Measurements from ENCODE around the gene SERINC1.

The SERINC1 gene

GRCh38 chr6:122431780-122432179 lies 39.8 kb downstream of the SERINC1 start:
- DNase-seq, result no peak

DNA sequence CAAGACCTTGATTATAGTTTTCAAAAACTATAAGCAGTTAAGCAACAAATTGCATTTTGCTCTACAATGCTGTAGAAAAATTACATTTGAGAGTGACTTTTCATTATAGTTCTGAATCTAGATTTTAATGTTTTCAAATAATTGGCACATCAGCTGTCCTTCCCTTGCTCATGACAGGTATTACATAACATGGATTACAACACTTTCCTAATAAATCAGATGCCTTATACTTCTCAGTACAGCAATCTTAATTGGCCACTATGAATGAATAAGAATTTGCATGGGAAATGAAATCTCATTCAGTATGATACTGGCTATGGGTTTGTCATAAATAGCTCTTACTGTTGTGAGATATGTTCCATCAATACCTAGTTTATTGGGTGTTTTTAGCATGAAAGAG lies 42.3 kb downstream of the SERINC1 start:
- no peak for DNase-seq

- DNase-seq, result no peak
Observed at GRCh38 chr6:122428781-122429180, 42.8 kb downstream of the SERINC1 start.

DNA sequence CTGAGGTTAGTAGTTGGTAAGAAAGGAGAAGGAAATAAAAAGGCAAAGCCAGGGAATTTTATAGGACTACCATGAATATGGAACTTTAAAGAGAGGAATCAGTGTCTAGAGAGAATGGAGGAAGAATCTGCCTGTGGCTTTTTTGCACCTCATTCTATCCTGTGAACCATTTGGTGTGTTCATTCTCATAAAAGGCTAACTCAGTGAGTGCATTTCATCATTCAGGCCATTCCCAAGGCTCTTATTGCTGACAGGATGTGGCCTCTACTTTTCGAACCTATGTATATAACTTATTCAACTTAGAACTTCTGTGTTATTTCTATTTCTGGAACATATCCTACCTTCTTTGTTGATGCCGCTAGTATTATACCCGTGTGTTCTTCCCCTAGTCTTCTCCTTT lies 45.0 kb downstream of the SERINC1 start:
- DNase-seq, result no peak

DNA sequence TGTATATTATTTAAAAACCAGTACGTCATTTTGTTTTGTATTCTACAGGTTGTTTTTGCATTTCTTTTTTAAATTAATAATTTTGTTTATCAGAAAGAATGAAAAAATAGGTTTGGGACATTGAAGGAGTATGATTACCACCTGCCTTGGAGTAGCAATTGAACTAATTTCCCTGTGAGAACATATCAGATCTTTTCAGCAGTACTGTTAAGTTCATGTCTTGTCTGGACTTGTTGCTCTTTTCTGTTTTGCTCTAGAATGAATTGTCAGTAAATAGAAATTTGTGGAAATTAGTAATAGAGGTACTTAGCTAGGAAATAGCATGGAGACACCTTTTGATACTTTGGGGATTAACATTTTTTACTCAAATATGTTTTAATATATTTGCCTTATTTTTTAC lies 47.9 kb downstream of the SERINC1 start:
- no peak for DNase-seq

GRCh38 chr6:122422614-122423267 lies 48.9 kb downstream of the SERINC1 start:
- no peak for DNase-seq

DNA sequence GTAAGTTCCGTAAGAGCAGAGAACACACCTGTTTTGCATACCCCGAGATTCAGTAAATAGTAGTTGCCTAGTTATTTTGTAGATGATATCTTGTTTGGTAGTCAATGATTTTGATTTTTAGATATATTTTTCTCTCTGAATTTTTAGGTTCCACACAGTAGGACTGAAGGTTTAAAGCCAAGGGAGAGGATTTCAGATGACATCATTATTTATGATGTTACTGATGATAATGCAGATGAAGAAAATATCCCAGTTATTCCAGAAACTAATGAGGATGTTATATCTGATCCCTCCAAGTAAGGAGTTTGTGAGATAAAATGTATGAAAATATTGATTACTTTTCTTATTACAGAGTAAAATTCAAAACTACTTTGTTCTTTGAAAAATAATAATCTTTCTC lies 49.6 kb downstream of the SERINC1 start:
- DNase-seq, result no peak

- no peak for DNase-seq
Observed at GRCh38 chr6:122416825-122417224, 54.8 kb downstream of the SERINC1 start.

- DNase-seq, result no peak
Observed at GRCh38 chr6:122412001-122412400, 59.6 kb downstream of the SERINC1 start.

DNA sequence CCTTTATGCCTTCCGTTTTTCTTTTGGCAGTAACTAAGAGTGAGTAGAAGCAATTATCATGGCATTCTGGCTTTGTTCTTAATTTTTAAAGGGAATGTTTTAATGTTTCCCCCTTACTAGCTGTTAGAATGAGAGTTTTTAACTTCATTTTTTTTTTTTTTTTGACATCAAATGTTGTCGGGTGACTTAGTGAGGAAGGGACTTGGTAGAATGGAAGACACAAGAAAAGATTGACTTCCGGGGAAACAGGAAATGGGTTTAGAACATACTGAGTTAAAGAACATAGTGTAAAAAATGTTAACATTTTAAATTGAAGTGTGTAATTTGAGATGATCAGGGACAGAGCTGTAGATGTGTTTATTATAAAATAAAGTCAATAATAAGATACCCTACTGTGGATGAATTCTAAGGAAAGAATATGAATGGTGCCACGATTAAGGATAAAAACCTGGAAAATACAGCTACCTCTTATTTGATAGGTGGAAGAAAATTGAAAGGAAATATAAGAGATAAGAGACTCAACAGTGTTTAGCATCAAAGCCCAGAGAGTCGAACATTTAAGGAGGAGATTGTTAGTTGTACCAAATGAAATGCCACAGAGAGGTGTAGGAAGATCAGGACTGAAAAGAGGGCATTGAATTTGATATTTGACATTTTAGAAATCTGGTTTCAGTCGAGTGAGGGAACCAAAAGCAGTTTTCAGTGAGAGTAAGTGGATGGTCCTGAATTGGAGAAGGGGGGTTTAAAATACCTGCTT lies 62.7 kb downstream of the SERINC1 start:
- DNase-seq, result peak; percentile 43

DNA sequence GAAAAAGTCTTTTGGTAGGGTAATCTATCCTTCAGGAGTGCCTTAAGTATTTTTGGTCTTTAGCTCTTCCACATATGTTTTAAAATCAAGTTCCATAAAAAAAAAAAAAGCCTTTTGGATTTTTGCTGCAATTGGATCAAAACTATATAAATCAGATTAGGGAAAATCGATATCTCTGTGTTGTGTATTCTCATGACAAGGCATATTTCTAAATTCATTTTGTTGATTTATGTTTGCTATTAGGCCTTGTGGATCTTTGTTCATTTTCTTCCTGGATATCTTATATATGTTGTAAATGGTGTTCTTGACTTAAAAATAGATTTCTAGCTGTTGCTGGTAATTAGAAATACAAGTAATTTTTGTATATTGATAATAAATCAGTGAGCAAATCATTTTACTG lies 63.4 kb downstream of the SERINC1 start:
- DNase-seq, result no peak

DNA sequence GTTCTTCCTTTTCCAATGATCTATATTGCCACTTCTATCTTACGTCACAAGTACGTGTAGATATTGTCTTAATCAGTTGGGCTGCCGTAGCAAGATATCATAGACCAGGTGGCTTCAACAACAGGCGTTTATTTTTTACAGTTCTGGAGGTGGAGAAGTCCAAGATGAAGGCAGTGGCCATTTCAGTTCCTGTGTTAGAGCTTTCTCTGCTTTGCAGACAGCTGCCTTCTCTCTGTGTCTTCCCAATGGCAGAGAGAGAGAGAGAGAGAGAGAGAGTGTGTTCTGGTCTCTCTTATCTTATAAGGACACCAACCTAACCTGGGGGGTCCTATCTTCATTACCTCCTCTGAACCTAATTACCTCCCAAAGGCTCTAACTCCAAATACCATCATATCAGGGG lies 63.9 kb downstream of the SERINC1 start:
- DNase-seq, result no peak

GRCh38 chr6:122406187-122406586 lies 65.4 kb downstream of the SERINC1 start:
- DNase-seq, result no peak

DNA sequence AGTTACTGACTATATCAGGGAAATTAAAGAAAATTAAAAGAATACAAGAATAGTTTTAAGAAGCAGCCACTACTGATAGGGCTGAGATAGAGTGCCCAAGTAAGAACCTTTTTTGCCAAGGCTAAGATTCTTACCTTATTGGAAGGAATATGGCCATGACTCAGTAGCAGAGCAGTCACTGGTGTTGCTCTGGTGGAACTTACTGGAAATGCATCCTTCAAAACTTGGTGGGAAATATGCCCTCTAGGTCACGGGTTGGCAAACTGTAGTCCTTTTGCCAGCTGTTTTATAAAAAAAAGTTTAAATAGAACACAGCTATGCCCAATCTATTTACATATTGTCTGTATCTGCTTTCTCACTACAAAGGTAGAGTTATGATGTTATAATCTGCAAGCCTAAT lies 66.2 kb downstream of the SERINC1 start:
- no peak for DNase-seq

- no peak for DNase-seq
Observed at GRCh38 chr6:122404444-122404843, 67.2 kb downstream of the SERINC1 start.

GRCh38 chr6:122401104-122401503 lies 70.5 kb downstream of the SERINC1 start:
- no peak for DNase-seq

DNA sequence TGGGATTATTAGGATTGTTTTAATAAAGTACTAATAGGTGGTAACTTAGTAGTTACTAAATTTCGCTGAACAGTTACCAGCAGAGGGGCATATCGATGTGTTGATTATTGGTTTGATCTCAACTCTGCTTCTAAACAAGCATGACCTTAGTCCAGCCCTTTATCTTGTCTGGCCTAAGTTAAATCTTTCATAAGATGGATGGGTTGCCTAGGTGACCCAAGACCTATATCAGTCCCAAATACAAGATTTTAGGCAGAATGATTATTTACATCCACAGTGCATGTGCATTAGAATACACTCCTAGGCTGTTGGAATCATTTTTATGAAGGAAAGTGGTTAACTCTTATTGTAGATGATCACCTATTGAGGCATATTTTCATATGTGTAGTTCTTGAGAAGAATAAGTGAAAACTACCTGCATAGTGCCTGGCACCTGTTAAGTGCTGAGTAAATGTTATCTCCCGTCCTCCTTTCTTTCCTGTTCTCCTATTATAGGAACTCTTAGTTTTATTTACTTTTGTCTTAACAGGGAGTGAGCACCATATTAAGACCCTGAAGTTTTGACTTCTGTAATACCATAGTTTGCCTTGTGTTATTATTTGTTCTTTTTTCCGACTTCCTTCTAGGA lies 71.0 kb downstream of the SERINC1 start:
- no peak for DNase-seq

GRCh38 chr6:122400121-122400450 lies 71.5 kb downstream of the SERINC1 start:
- DNase-seq, result no peak

GRCh38 chr6:122399348-122400120 lies 72.1 kb downstream of the SERINC1 start, which contains the start of gene HSF2:
Gene HSF2, plus strand, starts transcription at chr6:122399652. Its CDS starts 86 bp downstream, at chr6:122399738.
- peak; percentile 97 for DNase-seq

DNA sequence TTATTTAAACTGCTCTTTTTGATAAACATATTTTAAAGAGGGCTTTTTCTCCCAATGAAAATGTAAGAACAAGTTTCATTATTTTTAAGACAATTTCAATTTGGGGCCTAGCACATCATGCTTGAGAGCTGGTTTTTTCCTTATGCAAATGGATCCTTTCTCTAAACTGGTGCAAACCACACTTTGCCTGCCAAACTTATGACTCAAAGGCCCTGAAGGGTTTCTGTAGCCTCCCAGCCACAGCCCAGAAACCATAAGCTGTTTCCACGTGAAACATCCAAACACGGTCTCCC lies 72.6 kb downstream of the SERINC1 start:
- DNase-seq, result no peak

DNA sequence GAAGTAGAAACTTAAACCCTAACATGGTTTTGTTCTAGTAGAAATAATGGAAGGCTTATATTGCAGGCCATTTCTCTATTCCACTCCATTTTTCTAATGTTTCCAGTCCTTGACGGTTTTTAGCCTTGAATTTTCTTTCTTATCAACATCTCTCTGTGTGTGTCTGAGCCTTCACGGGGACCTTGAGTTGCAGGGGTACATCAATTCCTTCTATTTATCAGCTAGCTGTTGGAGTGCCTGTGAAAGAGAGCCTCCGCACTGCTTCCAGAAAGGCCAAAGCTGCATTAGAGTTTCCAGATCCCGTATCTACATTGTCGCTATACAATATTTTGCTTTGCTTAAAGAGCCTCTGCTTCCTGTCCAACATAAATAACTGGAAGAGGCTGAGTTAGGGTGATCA lies 77.6 kb downstream of the SERINC1 start:
- DNase-seq, result no peak

DNA sequence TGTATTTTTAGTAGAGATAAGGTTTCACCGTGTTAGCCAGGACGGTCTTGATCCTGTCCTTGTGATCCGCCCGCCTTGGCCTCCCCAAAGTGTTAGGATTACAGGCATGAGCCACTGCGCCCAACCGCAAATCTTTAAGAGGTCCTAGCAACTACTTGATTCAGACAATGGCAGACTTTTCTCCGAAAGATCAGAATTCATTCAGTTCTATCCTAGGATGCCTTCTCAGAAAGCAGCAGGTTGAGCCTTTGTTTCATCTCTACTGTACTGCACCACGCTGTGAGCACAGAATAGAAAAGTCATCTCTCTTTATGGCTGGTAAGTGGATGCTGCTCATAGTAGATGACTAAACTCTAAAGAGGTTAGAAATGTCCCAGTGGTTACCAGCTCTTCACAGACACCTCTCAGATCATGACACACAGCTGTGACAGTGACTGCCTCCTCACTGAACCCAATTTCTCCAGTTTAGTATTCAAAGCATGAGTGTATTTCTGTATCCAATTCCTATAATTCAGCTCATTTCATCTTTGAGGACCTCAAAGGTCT lies 78.2 kb downstream of the SERINC1 start:
- no peak for DNase-seq

All from CD4-positive, alpha-beta T cell treated with Interleukin-10 for 1 hour (primary cell).